Stomach (tissue), 4 donors: ENCODE data around the gene PSMA5.

Source experiments
- CTCF ChIP-seq, 7 experiments: fragments of 450-650 bp in 4 of 7; fragments of 200-600 bp in 3 of 7; sonication (generic) in 3 of 7; IDR thresholded peaks; one replicate each; pipeline ENCODE4 v1.5.1; 2016 to 2019; ENCODE audit warnings: antibody characterized with exemption in 7 of 7, control low read depth in 2 of 7, mild to moderate bottlenecking in 1 of 7
- EP300 ChIP-seq: sonication (generic); formaldehyde crosslinking; IDR thresholded peaks from one replicate; pipeline ENCODE4 v1.6.1; 2017; ENCODE audit warnings: antibody characterized with exemption
- POLR2A ChIP-seq, 4 donors: fragments of 450-650 bp; IDR thresholded peaks; one replicate each; pipeline ENCODE4 v1.6.1; 2016; ENCODE audit warnings: antibody characterized with exemption in 4 of 4, control low read depth in 2 of 4, mild to moderate bottlenecking in 1 of 4, moderate library complexity in 1 of 4
- POLR2AphosphoS5 ChIP-seq, 3 donors: sonication (generic); formaldehyde crosslinking; IDR thresholded peaks; one replicate each; pipeline ENCODE4 v1.6.1; 2016; ENCODE audit warnings: antibody characterized with exemption in 3 of 3

- TF ChIP-seq POLR2A (IDR thresholded peaks at IDR 0.05) (no peak), CTCF (IDR thresholded peaks at IDR 0.05) (no peak), POLR2AphosphoS5 (IDR thresholded peaks at IDR 0.05) (no peak), EP300 (no peak)
Observed at GRCh38 chr1:109412551-109412950, 13.7 kb downstream of the PSMA5 start.
